NB4 (cell line): ENCODE results near the gene LRRC4B.

Source experiments
- MAX ChIP-seq: IDR thresholded peaks from 2 replicates; pipeline ENCODE4 v1.6.1; 2011; ENCODE audit warnings: low read depth, low read length
- MYC ChIP-seq: IDR thresholded peaks from 2 replicates; pipeline ENCODE4 v1.6.1; 2011; ENCODE audit warnings: low read depth, low read length
- POLR2A ChIP-seq: IDR thresholded peaks from 2 replicates; pipeline ENCODE4 v1.6.1; 2011; ENCODE audit warnings: mild to moderate bottlenecking; ENCODE audit not compliant: insufficient read length; ENCODE audit errors: extremely low read depth
- TF ChIP-seq, protein P1 (sequence below): IDR thresholded peaks from one replicate; pipeline ENCODE4 v1.5.1; 2012; ENCODE audit warnings: low read depth, low read length

GRCh38 chr19:50559636-50560035 is 8.6 kb downstream of the LRRC4B start:
- TF ChIP-seq POLR2A, result no peak
- TF ChIP-seq, protein P1, sequence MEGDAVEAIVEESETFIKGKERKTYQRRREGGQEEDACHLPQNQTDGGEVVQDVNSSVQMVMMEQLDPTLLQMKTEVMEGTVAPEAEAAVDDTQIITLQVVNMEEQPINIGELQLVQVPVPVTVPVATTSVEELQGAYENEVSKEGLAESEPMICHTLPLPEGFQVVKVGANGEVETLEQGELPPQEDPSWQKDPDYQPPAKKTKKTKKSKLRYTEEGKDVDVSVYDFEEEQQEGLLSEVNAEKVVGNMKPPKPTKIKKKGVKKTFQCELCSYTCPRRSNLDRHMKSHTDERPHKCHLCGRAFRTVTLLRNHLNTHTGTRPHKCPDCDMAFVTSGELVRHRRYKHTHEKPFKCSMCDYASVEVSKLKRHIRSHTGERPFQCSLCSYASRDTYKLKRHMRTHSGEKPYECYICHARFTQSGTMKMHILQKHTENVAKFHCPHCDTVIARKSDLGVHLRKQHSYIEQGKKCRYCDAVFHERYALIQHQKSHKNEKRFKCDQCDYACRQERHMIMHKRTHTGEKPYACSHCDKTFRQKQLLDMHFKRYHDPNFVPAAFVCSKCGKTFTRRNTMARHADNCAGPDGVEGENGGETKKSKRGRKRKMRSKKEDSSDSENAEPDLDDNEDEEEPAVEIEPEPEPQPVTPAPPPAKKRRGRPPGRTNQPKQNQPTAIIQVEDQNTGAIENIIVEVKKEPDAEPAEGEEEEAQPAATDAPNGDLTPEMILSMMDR, result no peak
- no peak for TF ChIP-seq MAX
- TF ChIP-seq MYC, result no peak
